HEK293 (cell line): ENCODE measurements around the gene PPP6R3.

Source experiments
- CTCF ChIA-PET: fragments of 350-600 bp; formaldehyde crosslinking; extraction: SDS; loops from one replicate; lab custom pipeline; 2021; ENCODE audit warnings: antibody characterized with exemption; lab: Yijun Ruan, JAX
- POLR2A ChIA-PET: fragments of 300-600 bp; formaldehyde crosslinking; extraction: SDS; loops from one replicate; lab custom pipeline; 2020; ENCODE audit warnings: antibody characterized with exemption, inconsistent platforms; lab: Yijun Ruan, JAX
- H3K27ac ChIP-seq: fragments of 200-500 bp; sonication (Bioruptor generic); 2 replicates; pipeline ENCODE4 v1.5.1; 2014; ENCODE audit warnings: low read depth, low read length, control low read depth, inconsistent platforms; ENCODE audit errors: extremely low read depth
- H3K36me3 ChIP-seq, 2 experiments: fragments of 200-500 bp in 1 of 2; sonication (Bioruptor generic) in 1 of 2; 1 replicate in 1 of 2; 2 replicates in 1 of 2; pipeline ENCODE4 v1.5.1; 2014 to 2017; ENCODE audit warnings: inconsistent platforms in 2 of 2, low read length in 2 of 2; ENCODE audit not compliant: control insufficient read depth in 2 of 2, insufficient read depth in 1 of 2
- H3K4me1 ChIP-seq: fragments of 200-500 bp; sonication (Bioruptor generic); 2 replicates; pipeline ENCODE4 v1.5.1; 2014; ENCODE audit warnings: mild to moderate bottlenecking, low read length, inconsistent platforms; ENCODE audit not compliant: control insufficient read depth, insufficient read depth
- H3K4me3 ChIP-seq: 2 replicates; pipeline ENCODE4 v1.5.1; 2011; ENCODE audit warnings: low read depth, mild to moderate bottlenecking, control low read depth, low read length, moderate library complexity
- H3K9me3 ChIP-seq: fragments of 200-500 bp; sonication (Bioruptor generic); 2 replicates; pipeline ENCODE4 v1.5.1; 2014; ENCODE audit warnings: low read depth, low read length, inconsistent platforms; ENCODE audit not compliant: control insufficient read depth, insufficient read depth
- BCL11B ChIP-seq: fragments of 450-650 bp; formaldehyde crosslinking; IDR thresholded peaks from 2 replicates; pipeline ENCODE4 v1.5.1; 2016; ENCODE audit warnings: low read depth, missing biosample characterization, missing genetic modification characterization
- BCL6B ChIP-seq: fragments of 450-650 bp; formaldehyde crosslinking; IDR thresholded peaks from 2 replicates; pipeline ENCODE4 v1.5.1; 2017; ENCODE audit warnings: missing biosample characterization, missing genetic modification characterization
- GFI1B ChIP-seq: fragments of 450-650 bp; formaldehyde crosslinking; IDR thresholded peaks from 2 replicates; pipeline ENCODE4 v1.5.1; 2016; ENCODE audit warnings: missing biosample characterization, missing genetic modification characterization
- KLF7 ChIP-seq: fragments of 450-650 bp; formaldehyde crosslinking; IDR thresholded peaks from 2 replicates; pipeline ENCODE4 v1.5.1; 2016; ENCODE audit warnings: missing biosample characterization, missing genetic modification characterization, borderline replicate concordance
- MEIS1 ChIP-seq: sonication (generic); formaldehyde crosslinking; IDR thresholded peaks from 2 replicates; pipeline ENCODE4 v1.8.1; 2022; ENCODE audit warnings: missing genetic modification reagents, mild to moderate bottlenecking, borderline replicate concordance
- OVOL3 ChIP-seq: fragments of 450-650 bp; formaldehyde crosslinking; IDR thresholded peaks from 2 replicates; pipeline ENCODE4 v1.5.1; 2016; ENCODE audit warnings: missing biosample characterization, missing genetic modification characterization
- RBAK ChIP-seq: fragments of 450-650 bp; formaldehyde crosslinking; IDR thresholded peaks from 2 replicates; pipeline ENCODE4 v1.5.1; 2016; ENCODE audit warnings: missing biosample characterization, missing genetic modification characterization
- SCRT1 ChIP-seq: fragments of 450-650 bp; formaldehyde crosslinking; IDR thresholded peaks from 2 replicates; pipeline ENCODE4 v1.5.1; 2016; ENCODE audit warnings: missing biosample characterization, missing genetic modification characterization, borderline replicate concordance
- TCF7L2 ChIP-seq: IDR thresholded peaks from 2 replicates; pipeline ENCODE4 v1.6.1; 2011; ENCODE audit warnings: low read depth, mild to moderate bottlenecking, inconsistent platforms, low read length, moderate library complexity, borderline replicate concordance
- ZFP3 ChIP-seq: fragments of 450-650 bp; formaldehyde crosslinking; IDR thresholded peaks from 2 replicates; pipeline ENCODE4 v1.5.1; 2016; ENCODE audit warnings: low read depth, missing biosample characterization, missing genetic modification characterization
- ZNF112 ChIP-seq: fragments of 450-650 bp; formaldehyde crosslinking; IDR thresholded peaks from 2 replicates; pipeline ENCODE4 v1.5.0; 2017; ENCODE audit warnings: missing biosample characterization, missing genetic modification characterization
- ZNF132 ChIP-seq: fragments of 450-650 bp; formaldehyde crosslinking; IDR thresholded peaks from 2 replicates; pipeline ENCODE4 v1.5.1; 2017; ENCODE audit warnings: missing biosample characterization, missing genetic modification characterization, borderline replicate concordance
- ZNF157 ChIP-seq: fragments of 450-650 bp; formaldehyde crosslinking; IDR thresholded peaks from 2 replicates; pipeline ENCODE4 v1.5.1; 2016; ENCODE audit warnings: missing biosample characterization, missing genetic modification characterization
- ZNF2 ChIP-seq: fragments of 450-650 bp; formaldehyde crosslinking; IDR thresholded peaks from 2 replicates; pipeline ENCODE4 v1.5.1; 2016; ENCODE audit warnings: missing biosample characterization, missing genetic modification characterization
- ZNF324 ChIP-seq: fragments of 450-650 bp; formaldehyde crosslinking; IDR thresholded peaks from 2 replicates; pipeline ENCODE4 v1.5.1; 2016; ENCODE audit warnings: missing biosample characterization, missing genetic modification characterization
- ZNF335 ChIP-seq: fragments of 450-650 bp; formaldehyde crosslinking; conservative IDR thresholded peaks from 2 replicates; pipeline ENCODE4 v1.5.1; 2016; ENCODE audit warnings: missing biosample characterization, missing genetic modification characterization
- ZNF366 ChIP-seq: fragments of 450-650 bp; formaldehyde crosslinking; conservative IDR thresholded peaks from 2 replicates; pipeline ENCODE4 v1.5.1; 2016; ENCODE audit warnings: missing biosample characterization, missing genetic modification characterization
- ZNF501 ChIP-seq: fragments of 450-650 bp; formaldehyde crosslinking; IDR thresholded peaks from 2 replicates; pipeline ENCODE4 v1.5.1; 2016; ENCODE audit warnings: missing biosample characterization, missing genetic modification characterization
- ZNF555 ChIP-seq: fragments of 450-650 bp; formaldehyde crosslinking; conservative IDR thresholded peaks from 2 replicates; pipeline ENCODE4 v1.5.1; 2017; ENCODE audit warnings: missing biosample characterization, mild to moderate bottlenecking, missing genetic modification characterization, inconsistent platforms
- ZNF580 ChIP-seq: fragments of 450-650 bp; formaldehyde crosslinking; IDR thresholded peaks from 2 replicates; pipeline ENCODE4 v1.5.1; 2016; ENCODE audit warnings: missing biosample characterization, missing genetic modification characterization
- ZNF596 ChIP-seq: fragments of 450-650 bp; IDR thresholded peaks from 2 replicates; pipeline ENCODE4 v1.5.0; 2018; ENCODE audit warnings: missing biosample characterization, mild to moderate bottlenecking, missing genetic modification characterization, moderate library complexity
- ZNF777 ChIP-seq: fragments of 450-650 bp; formaldehyde crosslinking; IDR thresholded peaks from 2 replicates; pipeline ENCODE4 v1.5.1; 2017; ENCODE audit warnings: missing biosample characterization, missing genetic modification characterization, borderline replicate concordance
- ZNF843 ChIP-seq: fragments of 450-650 bp; formaldehyde crosslinking; IDR thresholded peaks from 2 replicates; pipeline ENCODE4 v1.5.1; 2016; ENCODE audit warnings: missing biosample characterization, missing genetic modification characterization
- ZSCAN16 ChIP-seq: fragments of 450-650 bp; formaldehyde crosslinking; IDR thresholded peaks from 2 replicates; pipeline ENCODE4 v1.5.1; 2016; ENCODE audit warnings: missing biosample characterization, missing genetic modification characterization
- ZSCAN5A ChIP-seq: fragments of 450-650 bp; formaldehyde crosslinking; IDR thresholded peaks from 2 replicates; pipeline ENCODE4 v1.5.1; 2016; ENCODE audit warnings: missing biosample characterization, missing genetic modification characterization
- TF ChIP-seq, protein P1 (sequence below): fragments of 450-650 bp; formaldehyde crosslinking; IDR thresholded peaks from 2 replicates; pipeline ENCODE4 v1.5.1; 2017; ENCODE audit warnings: missing biosample characterization, mild to moderate bottlenecking, missing genetic modification characterization, moderate library complexity
- TF ChIP-seq, protein P2 (sequence below): fragments of 450-650 bp; formaldehyde crosslinking; IDR thresholded peaks from 2 replicates; pipeline ENCODE4 v1.5.1; 2016; ENCODE audit warnings: missing biosample characterization, missing genetic modification characterization

The PPP6R3 gene

GRCh38 chr11:68551223-68551622 lies 90.7 kb downstream of the PPP6R3 start:
- CTCF ChIA-PET, result interaction anchor here (0.6 to 2.6 kb wide), 3 partner anchors 31 to 723 kb away, joined by 3 to 15 read pairs (median 3); no protein-coding TSS in a partner anchor
- Histone ChIP-seq H3K4me3 (no peak overlapping the region), H3K36me3 (peaks cover 0 to 92% of the 10 kb centered on the region in 2 experiments; a peak in 2 of 3 replicates), H3K27ac (no peak overlapping the region), H3K4me1 (no peaks in the 10 kb centered on the region), H3K9me3 (no peaks in the 10 kb centered on the region)
- POLR2A ChIA-PET, result no interaction called here
- TF ChIP-seq ZFP3 (tag by site-specific recombination) (no peak), RBAK (no peak), ZNF132 (no peak), ZSCAN16 (tag by site-specific recombination) (no peak)

GRCh38 chr11:68551777-68552176 lies 91.2 kb downstream of the PPP6R3 start:
- TF ChIP-seq OVOL3 (tag by site-specific recombination), result no peak
- TF ChIP-seq ZNF324 (tag by site-specific recombination), result no peak
- TF ChIP-seq BCL6B, result no peak
- no peak for TF ChIP-seq ZNF335 (tag by site-specific recombination)
- no peak for TF ChIP-seq ZNF555
- no peak for TF ChIP-seq ZNF596 (tag by site-specific recombination)
- TF ChIP-seq MEIS1, result no peak
- no peak for TF ChIP-seq ZNF2 (tag by site-specific recombination)
- no peak for TF ChIP-seq ZNF366 (tag by site-specific recombination)
- TF ChIP-seq ZNF501 (tag by site-specific recombination), result no peak
- no peak for TF ChIP-seq ZSCAN5A (tag by site-specific recombination)
- TF ChIP-seq, protein P1, sequence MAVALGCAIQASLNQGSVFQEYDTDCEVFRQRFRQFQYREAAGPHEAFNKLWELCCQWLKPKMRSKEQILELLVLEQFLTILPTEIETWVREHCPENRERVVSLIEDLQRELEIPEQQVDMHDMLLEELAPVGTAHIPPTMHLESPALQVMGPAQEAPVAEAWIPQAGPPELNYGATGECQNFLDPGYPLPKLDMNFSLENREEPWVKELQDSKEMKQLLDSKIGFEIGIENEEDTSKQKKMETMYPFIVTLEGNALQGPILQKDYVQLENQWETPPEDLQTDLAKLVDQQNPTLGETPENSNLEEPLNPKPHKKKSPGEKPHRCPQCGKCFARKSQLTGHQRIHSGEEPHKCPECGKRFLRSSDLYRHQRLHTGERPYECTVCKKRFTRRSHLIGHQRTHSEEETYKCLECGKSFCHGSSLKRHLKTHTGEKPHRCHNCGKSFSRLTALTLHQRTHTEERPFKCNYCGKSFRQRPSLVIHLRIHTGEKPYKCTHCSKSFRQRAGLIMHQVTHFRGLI (tag by site-specific recombination), result no peak
- TF ChIP-seq TCF7L2, result no peak
- ChIA-PET POLR2A (no interaction called here), CTCF (interaction anchor here (0.6 to 2.6 kb wide), 2 partner anchors 30 to 32 kb away, joined by 3 to 15 read pairs; no protein-coding TSS in a partner anchor)
- Histone ChIP-seq H3K27ac (no peak overlapping the region), H3K36me3 (peaks cover 0 to 88% of the 10 kb centered on the region in 2 experiments; a peak in 2 of 3 replicates), H3K4me3 (no peak overlapping the region), H3K9me3 (no peaks in the 10 kb centered on the region), H3K4me1 (no peaks in the 10 kb centered on the region)

GRCh38 chr11:68552542-68552941 lies 92.0 kb downstream of the PPP6R3 start:
- CTCF ChIA-PET, result no interaction called here
- H3K27ac ChIP-seq, result no peak overlapping the region
- no peak overlapping the region for H3K4me3 ChIP-seq
- no peaks in the 10 kb centered on the region for H3K9me3 ChIP-seq
- peaks cover 0 to 89% of the 10 kb centered on the region in 2 experiments; a peak in 2 of 3 replicates for H3K36me3 ChIP-seq
- POLR2A ChIA-PET, result no interaction called here
- H3K4me1 ChIP-seq, result no peaks in the 10 kb centered on the region
- TF ChIP-seq ZNF777 (tag by site-specific recombination) (no peak), GFI1B (tag by site-specific recombination) (no peak), ZNF112 (tag by site-specific recombination) (no peak), KLF7 (tag by site-specific recombination) (no peak), SCRT1 (tag by site-specific recombination) (no peak), ZNF157 (no peak), ZNF580 (tag by site-specific recombination) (no peak), ZNF843 (tag by site-specific recombination) (no peak), BCL11B (tag by site-specific recombination) (no peak)
- TF ChIP-seq, protein P2, sequence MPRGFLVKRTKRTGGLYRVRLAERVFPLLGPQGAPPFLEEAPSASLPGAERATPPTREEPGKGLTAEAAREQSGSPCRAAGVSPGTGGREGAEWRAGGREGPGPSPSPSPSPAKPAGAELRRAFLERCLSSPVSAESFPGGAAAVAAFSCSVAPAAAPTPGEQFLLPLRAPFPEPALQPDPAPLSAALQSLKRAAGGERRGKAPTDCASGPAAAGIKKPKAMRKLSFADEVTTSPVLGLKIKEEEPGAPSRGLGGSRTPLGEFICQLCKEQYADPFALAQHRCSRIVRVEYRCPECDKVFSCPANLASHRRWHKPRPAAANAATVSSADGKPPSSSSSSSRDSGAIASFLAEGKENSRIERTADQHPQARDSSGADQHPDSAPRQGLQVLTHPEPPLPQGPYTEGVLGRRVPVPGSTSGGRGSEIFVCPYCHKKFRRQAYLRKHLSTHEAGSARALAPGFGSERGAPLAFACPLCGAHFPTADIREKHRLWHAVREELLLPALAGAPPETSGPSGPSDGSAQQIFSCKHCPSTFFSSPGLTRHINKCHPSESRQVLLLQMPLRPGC, result no peak
